KMS-11 (cell line): ENCODE measurements around the gene PTPN14.

ENCODE experiments used
- H2AFZ ChIP-seq: fragments of 200-600 bp; sonication (generic); 2 replicates; pipeline ENCODE4 v1.6.1; 2016; ENCODE audit warnings: antibody characterized with exemption, mixed run types, low read depth
- H3K27ac ChIP-seq: fragments of 200-600 bp; sonication (generic); 2 replicates; pipeline ENCODE4 v1.6.1; 2016; ENCODE audit warnings: mild to moderate bottlenecking, mixed run types
- H3K27me3 ChIP-seq: fragments of 200-600 bp; sonication (generic); 2 replicates; pipeline ENCODE4 v1.6.1; 2017; ENCODE audit warnings: mild to moderate bottlenecking, low read depth, mixed run types, moderate library complexity; ENCODE audit not compliant: insufficient read depth
- H3K36me3 ChIP-seq: fragments of 200-600 bp; sonication (generic); 2 replicates; pipeline ENCODE4 v1.6.1; 2017; ENCODE audit warnings: mild to moderate bottlenecking, mixed run types; ENCODE audit not compliant: insufficient read depth
- H3K4me1 ChIP-seq: fragments of 200-600 bp; sonication (generic); 2 replicates; pipeline ENCODE4 v1.6.1; 2016; ENCODE audit warnings: mild to moderate bottlenecking, low read depth, mixed run types; ENCODE audit not compliant: poor library complexity, severe bottlenecking
- H3K4me2 ChIP-seq: fragments of 200-600 bp; sonication (generic); 2 replicates; pipeline ENCODE4 v1.7.0; 2016; ENCODE audit warnings: mild to moderate bottlenecking, mixed run types
- H3K4me3 ChIP-seq: fragments of 200-600 bp; sonication (generic); IDR thresholded peaks from 2 replicates; pipeline ENCODE4 v1.6.1; 2017; ENCODE audit warnings: low read depth, low read length, mixed read lengths; ENCODE audit not compliant: insufficient read depth
- H3K79me2 ChIP-seq: fragments of 200-600 bp; sonication (generic); 2 replicates; pipeline ENCODE4 v1.6.1; 2016; ENCODE audit warnings: low read depth, mixed run types; ENCODE audit not compliant: insufficient read depth
- H3K9ac ChIP-seq: fragments of 200-600 bp; sonication (generic); 2 replicates; pipeline ENCODE4 v1.6.1; 2016; ENCODE audit warnings: mild to moderate bottlenecking, mixed run types
- H4K20me1 ChIP-seq: fragments of 200-600 bp; sonication (generic); 2 replicates; pipeline ENCODE4 v1.6.1; 2016; ENCODE audit warnings: mild to moderate bottlenecking, mixed run types; ENCODE audit not compliant: insufficient read depth
- CTCF ChIP-seq: fragments of 200-600 bp; sonication (generic); conservative IDR thresholded peaks from 2 replicates; pipeline ENCODE4 v1.6.1; 2017; ENCODE audit warnings: low read depth, mild to moderate bottlenecking, antibody characterized with exemption, low read length, moderate library complexity, mixed read lengths

The PTPN14 gene

GRCh38 chr1:214546084-214546483 lies 5.3 kb downstream of the PTPN14 start:
- Histone ChIP-seq H3K27me3 (no peaks in the 10 kb centered on the region), H3K79me2 (no peaks in the 10 kb centered on the region), H3K4me3 (no peak overlapping the region), H3K4me2 (no peak overlapping the region), H3K4me1 (no peaks in the 10 kb centered on the region), H4K20me1 (no peaks in the 10 kb centered on the region), H3K36me3 (no peaks in the 10 kb centered on the region), H2AFZ (no peak overlapping the region), H3K9ac (no peak overlapping the region), H3K27ac (no peak overlapping the region)
- TF ChIP-seq CTCF, result no peak

GRCh38 chr1:214545293-214545692 lies 6.1 kb downstream of the PTPN14 start:
- TF ChIP-seq CTCF, result no peak
- Histone ChIP-seq H3K27ac (no peak overlapping the region), H2AFZ (no peak overlapping the region), H3K4me3 (no peak overlapping the region), H3K36me3 (no peaks in the 10 kb centered on the region), H4K20me1 (no peaks in the 10 kb centered on the region), H3K4me1 (no peaks in the 10 kb centered on the region), H3K4me2 (no peak overlapping the region), H3K9ac (no peak overlapping the region), H3K79me2 (no peaks in the 10 kb centered on the region), H3K27me3 (no peaks in the 10 kb centered on the region)

GRCh38 chr1:214544791-214545190 lies 6.6 kb downstream of the PTPN14 start:
- Histone ChIP-seq H3K79me2 (no peaks in the 10 kb centered on the region), H3K4me1 (no peaks in the 10 kb centered on the region), H3K27ac (no peak overlapping the region), H3K36me3 (no peaks in the 10 kb centered on the region), H4K20me1 (no peaks in the 10 kb centered on the region), H3K27me3 (no peaks in the 10 kb centered on the region), H3K4me3 (no peak overlapping the region), H2AFZ (no peak overlapping the region), H3K4me2 (no peak overlapping the region), H3K9ac (no peak overlapping the region)
- TF ChIP-seq CTCF, result no peak

- Histone ChIP-seq H4K20me1 (no peaks in the 10 kb centered on the region), H3K79me2 (no peaks in the 10 kb centered on the region), H2AFZ (no peak overlapping the region), H3K27me3 (no peaks in the 10 kb centered on the region), H3K4me3 (no peak overlapping the region), H3K4me2 (no peak overlapping the region), H3K9ac (no peak overlapping the region), H3K27ac (no peak overlapping the region), H3K36me3 (no peaks in the 10 kb centered on the region), H3K4me1 (no peaks in the 10 kb centered on the region)
- TF ChIP-seq CTCF, result no peak
Measured at GRCh38 chr1:214542275-214543199, 8.9 kb downstream of the PTPN14 start.
